SK-N-SH treated with all-trans-retinoic acid at 6 μM for 48 hours (cell line): ENCODE measurements around the gene MSS51.

Source experiments
- ARNTL ChIP-seq: fragments of 450-650 bp; formaldehyde crosslinking; IDR thresholded peaks from 2 replicates; pipeline ENCODE4 v1.5.0; 2020; ENCODE audit warnings: low read depth, mild to moderate bottlenecking, moderate library complexity, borderline replicate concordance
- CSDC2 ChIP-seq: fragments of 250-450 bp; sonication (Bioruptor Pico); IDR thresholded peaks from 2 replicates; pipeline ENCODE4 v1.5.0; 2020; ENCODE audit warnings: mild to moderate bottlenecking, moderate library complexity
- RARB ChIP-seq: fragments of 250-450 bp; sonication (Bioruptor Pico); IDR thresholded peaks from 2 replicates; pipeline ENCODE4 v1.8.0; 2021; ENCODE audit warnings: mild to moderate bottlenecking, moderate library complexity
- SNAI2 ChIP-seq: fragments of 250-450 bp; sonication (Bioruptor Pico); IDR thresholded peaks from 2 replicates; pipeline ENCODE4 v1.5.0; 2020; ENCODE audit warnings: mild to moderate bottlenecking, moderate library complexity
- TCF4 ChIP-seq: fragments of 250-450 bp; sonication (Bioruptor Pico); IDR thresholded peaks from 2 replicates; pipeline ENCODE4 v1.8.0; 2021; ENCODE audit warnings: mild to moderate bottlenecking, moderate library complexity, borderline replicate concordance
- ZFP3 ChIP-seq: fragments of 250-450 bp; sonication (Bioruptor Pico); IDR thresholded peaks from 2 replicates; pipeline ENCODE4 v1.5.0; 2020; ENCODE audit warnings: mild to moderate bottlenecking, moderate library complexity
- ZFP30 ChIP-seq: fragments of 450-650 bp; formaldehyde crosslinking; IDR thresholded peaks from 2 replicates; pipeline ENCODE4 v1.5.0; 2022; ENCODE audit warnings: mild to moderate bottlenecking, moderate library complexity
- ZNF70 ChIP-seq: fragments of 450-650 bp; formaldehyde crosslinking; IDR thresholded peaks from 2 replicates; pipeline ENCODE4 v1.5.0; 2020; ENCODE audit warnings: mild to moderate bottlenecking, moderate library complexity
- TF ChIP-seq, protein P1 (sequence below): fragments of 250-450 bp; sonication (Bioruptor Pico); IDR thresholded peaks from 2 replicates; pipeline ENCODE4 v1.8.0; 2020; ENCODE audit warnings: mild to moderate bottlenecking, moderate library complexity, borderline replicate concordance
- TF ChIP-seq, protein P2 (sequence below): fragments of 250-450 bp; sonication (Bioruptor Pico); IDR thresholded peaks from 2 replicates; pipeline ENCODE4 v1.5.1; 2020; ENCODE audit warnings: low read depth, mild to moderate bottlenecking, moderate library complexity

DNA sequence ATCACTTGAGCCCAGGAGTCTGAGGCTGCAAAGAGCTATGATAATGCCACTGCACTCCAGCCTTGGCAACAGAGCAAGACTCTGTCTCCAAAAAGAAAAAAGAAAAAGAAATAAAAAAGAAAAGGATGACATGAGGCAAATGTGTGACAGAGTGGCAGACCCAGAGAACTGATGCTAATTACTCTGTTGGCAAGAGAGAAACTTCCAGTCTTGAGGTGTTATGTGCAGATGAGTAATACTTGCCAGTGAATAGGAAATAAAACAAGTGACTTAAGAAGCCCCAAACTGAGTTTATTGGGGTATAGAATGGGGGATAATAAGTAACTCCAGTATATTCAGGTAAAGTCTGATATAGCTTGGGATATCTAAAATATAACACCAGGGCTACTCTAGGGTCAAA is 10.1 kb downstream of the MSS51 start:
- TF ChIP-seq, protein P1, sequence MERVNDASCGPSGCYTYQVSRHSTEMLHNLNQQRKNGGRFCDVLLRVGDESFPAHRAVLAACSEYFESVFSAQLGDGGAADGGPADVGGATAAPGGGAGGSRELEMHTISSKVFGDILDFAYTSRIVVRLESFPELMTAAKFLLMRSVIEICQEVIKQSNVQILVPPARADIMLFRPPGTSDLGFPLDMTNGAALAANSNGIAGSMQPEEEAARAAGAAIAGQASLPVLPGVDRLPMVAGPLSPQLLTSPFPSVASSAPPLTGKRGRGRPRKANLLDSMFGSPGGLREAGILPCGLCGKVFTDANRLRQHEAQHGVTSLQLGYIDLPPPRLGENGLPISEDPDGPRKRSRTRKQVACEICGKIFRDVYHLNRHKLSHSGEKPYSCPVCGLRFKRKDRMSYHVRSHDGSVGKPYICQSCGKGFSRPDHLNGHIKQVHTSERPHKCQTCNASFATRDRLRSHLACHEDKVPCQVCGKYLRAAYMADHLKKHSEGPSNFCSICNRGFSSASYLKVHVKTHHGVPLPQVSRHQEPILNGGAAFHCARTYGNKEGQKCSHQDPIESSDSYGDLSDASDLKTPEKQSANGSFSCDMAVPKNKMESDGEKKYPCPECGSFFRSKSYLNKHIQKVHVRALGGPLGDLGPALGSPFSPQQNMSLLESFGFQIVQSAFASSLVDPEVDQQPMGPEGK (CRISPR knock-in tag) = no peak
- TF ChIP-seq TCF4 (no peak), SNAI2 (CRISPR knock-in tag) (no peak), ZFP3 (no peak), ZNF70 (no peak), RARB (CRISPR knock-in tag) (no peak), ARNTL (CRISPR knock-in tag) (no peak), CSDC2 (CRISPR knock-in tag) (no peak), ZFP30 (CRISPR knock-in tag) (no peak)
- TF ChIP-seq, protein P2, sequence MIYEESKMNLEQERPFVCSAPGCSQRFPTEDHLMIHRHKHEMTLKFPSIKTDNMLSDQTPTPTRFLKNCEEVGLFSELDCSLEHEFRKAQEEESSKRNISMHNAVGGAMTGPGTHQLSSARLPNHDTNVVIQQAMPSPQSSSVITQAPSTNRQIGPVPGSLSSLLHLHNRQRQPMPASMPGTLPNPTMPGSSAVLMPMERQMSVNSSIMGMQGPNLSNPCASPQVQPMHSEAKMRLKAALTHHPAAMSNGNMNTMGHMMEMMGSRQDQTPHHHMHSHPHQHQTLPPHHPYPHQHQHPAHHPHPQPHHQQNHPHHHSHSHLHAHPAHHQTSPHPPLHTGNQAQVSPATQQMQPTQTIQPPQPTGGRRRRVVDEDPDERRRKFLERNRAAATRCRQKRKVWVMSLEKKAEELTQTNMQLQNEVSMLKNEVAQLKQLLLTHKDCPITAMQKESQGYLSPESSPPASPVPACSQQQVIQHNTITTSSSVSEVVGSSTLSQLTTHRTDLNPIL (CRISPR knock-in tag) = no peak
